Measurements from ENCODE around the gene RFX5.

- TF ChIP-seq CTCF (IDR thresholded peaks at IDR 0.05; ENCODE audit: insufficient read depth, low read depth, low read length) (no peak), EZH2 (IDR thresholded peaks at IDR 0.05; ENCODE audit: insufficient read depth, low read length) (no peak)
Observed at GRCh38 chr1:151293093-151293492, 54.0 kb downstream of the RFX5 start.
